ENCODE measurements around the gene SMG9.

Gene SMG9

DNA sequence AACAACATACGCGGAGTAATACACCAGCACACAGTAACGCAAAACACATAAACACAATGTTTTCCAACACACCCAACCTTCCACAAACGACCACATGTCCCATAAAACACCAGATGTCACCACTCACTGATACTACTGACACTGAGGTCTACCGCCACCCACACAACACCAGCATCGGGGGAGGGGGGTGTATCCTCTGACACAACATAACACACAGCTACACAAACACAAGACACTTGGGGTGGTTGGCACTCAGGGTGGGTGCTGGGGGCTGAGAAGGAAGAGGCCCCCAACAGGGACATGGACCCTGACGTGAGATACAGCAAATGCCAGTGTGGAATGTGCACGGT, 27.5 kb upstream of the SMG9 start:
- Histone ChIP-seq H3K4me3 (ENCODE audit: low read length) (0 out of 2 replicates have a peak overlapping the region, but pooled peaks have one; percentile 6), H3K27me3 (ENCODE audit: low read depth, low read length) (no peaks in the 10 kb centered on the region), H3K36me3 (replicated peaks; ENCODE audit: low read depth, low read length) (peaks cover 15% of the 10 kb centered on the region), H3K9ac (ENCODE audit: low read length) (no peak overlapping the region; the same call in 1 of the 2 replicates), H3K27ac (ENCODE audit: low read length) (no peak overlapping the region), H3K9me3 (ENCODE audit: insufficient read depth, low read length) (no peaks in the 10 kb centered on the region), H4K20me1 (ENCODE audit: insufficient read depth, low read length) (peaks cover 24% of the 10 kb centered on the region), H3K4me1 (ENCODE audit: low read length) (peaks cover 61% of the 10 kb centered on the region), H3K79me2 (ENCODE audit: low read length) (peaks cover 43% of the 10 kb centered on the region), H3K4me2 (ENCODE audit: low read length) (peak overlapping the region; percentile 99; the same call in 1 of the 2 replicates), H2AFZ (ENCODE audit: low read depth, low read length) (no peak overlapping the region)
- no peak for TF ChIP-seq CTCF (IDR thresholded peaks at IDR 0.05; ENCODE audit: low read depth, low read length)
- TF ChIP-seq EZH2phosphoT487 (IDR thresholded peaks at IDR 0.05; ENCODE audit: low read depth), result no peak

DNA sequence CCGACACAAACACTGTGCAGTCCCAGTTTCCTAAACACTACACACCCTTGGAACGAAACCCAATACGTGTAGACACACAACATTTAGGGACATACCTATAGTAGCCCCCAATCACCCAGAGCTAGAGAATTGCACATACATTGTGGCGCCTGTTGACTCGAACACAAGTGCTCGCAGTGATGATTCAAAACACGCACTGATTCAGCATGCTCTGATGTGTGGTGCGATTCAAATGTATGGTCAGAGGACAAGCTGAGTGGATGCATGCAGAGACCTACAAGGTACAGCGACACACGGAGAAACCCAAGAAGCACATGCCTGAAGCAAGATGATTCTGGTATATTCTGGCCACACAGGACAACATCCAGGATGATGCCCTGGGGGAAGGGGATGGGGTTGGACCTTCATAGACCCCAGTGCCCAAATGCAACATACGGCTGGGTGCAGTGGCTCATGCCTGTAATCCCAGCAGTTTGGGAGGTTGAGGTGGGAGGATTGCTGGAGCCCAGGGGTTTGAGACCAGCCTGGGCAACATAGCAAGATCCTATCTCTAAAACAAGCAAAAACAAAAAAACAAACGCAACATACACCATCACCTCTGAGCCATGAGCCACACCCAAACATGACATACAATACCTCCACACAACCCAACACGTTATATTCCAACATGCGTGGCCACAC, 27.0 kb upstream of the SMG9 start:
- H3K36me3 ChIP-seq (replicated peaks; ENCODE audit: low read depth, low read length), result peaks cover 20% of the 10 kb centered on the region
- H3K4me2 ChIP-seq (ENCODE audit: low read length), result peak overlapping the region; percentile 99
- peaks cover 66% of the 10 kb centered on the region for H3K4me1 ChIP-seq (ENCODE audit: low read length)
- H3K79me2 ChIP-seq (ENCODE audit: low read length), result peaks cover 49% of the 10 kb centered on the region
- peaks cover 29% of the 10 kb centered on the region for H4K20me1 ChIP-seq (ENCODE audit: insufficient read depth, low read length)
- H3K9ac ChIP-seq (ENCODE audit: low read length), result peak overlapping the region; percentile 97
- no peaks in the 10 kb centered on the region for H3K9me3 ChIP-seq (ENCODE audit: insufficient read depth, low read length)
- H3K27me3 ChIP-seq (ENCODE audit: low read depth, low read length), result no peaks in the 10 kb centered on the region
- H3K27ac ChIP-seq (ENCODE audit: low read length), result peak overlapping the region; percentile 83
- peak overlapping the region; percentile 92 for H3K4me3 ChIP-seq (ENCODE audit: low read length)
- no peak for TF ChIP-seq CTCF (IDR thresholded peaks at IDR 0.05; ENCODE audit: low read depth, low read length)
- TF ChIP-seq EZH2phosphoT487 (IDR thresholded peaks at IDR 0.05; ENCODE audit: low read depth), result no peak
- no peak overlapping the region; the same call in 1 of the 2 replicates for H2AFZ ChIP-seq (ENCODE audit: low read depth, low read length)

- peaks cover 57% of the 10 kb centered on the region for H3K79me2 ChIP-seq (ENCODE audit: low read length)
Observed at GRCh38 chr19:43780706-43781525, 26.2 kb upstream of the SMG9 start, which contains the start of gene KCNN4. Gene KCNN4, minus strand, starts transcription at chr19:43780973. Its CDS starts 112 bp downstream, at chr19:43780861.

More at GRCh38 chr19:43780706-43781525, 26.2 kb upstream of the SMG9 start, which contains the start of gene KCNN4:
- H3K36me3 ChIP-seq (replicated peaks; ENCODE audit: low read depth, low read length), result peaks cover 28% of the 10 kb centered on the region
- no peaks in the 10 kb centered on the region for H3K9me3 ChIP-seq (ENCODE audit: insufficient read depth, low read length)
- no peaks in the 10 kb centered on the region for H3K27me3 ChIP-seq (ENCODE audit: low read depth, low read length)
- H2AFZ ChIP-seq (ENCODE audit: low read depth, low read length), result no peak within 1 kb of the TSS; the same call in 1 of the 2 replicates
- H3K9ac ChIP-seq (ENCODE audit: low read length), result peak within 1 kb of the TSS; percentile 97
- peaks cover 66% of the 10 kb centered on the region for H3K4me1 ChIP-seq (ENCODE audit: low read length)
- H3K4me2 ChIP-seq (ENCODE audit: low read length), result peak within 1 kb of the TSS; percentile 99
- H4K20me1 ChIP-seq (ENCODE audit: insufficient read depth, low read length), result peaks cover 38% of the 10 kb centered on the region
- H3K4me3 ChIP-seq (ENCODE audit: low read length), result peak within 1 kb of the TSS; percentile 92
- no peak for TF ChIP-seq EZH2phosphoT487 (IDR thresholded peaks at IDR 0.05; ENCODE audit: low read depth)
- TF ChIP-seq CTCF (IDR thresholded peaks at IDR 0.05; ENCODE audit: low read depth, low read length), result no peak
- H3K27ac ChIP-seq (ENCODE audit: low read length), result peak within 1 kb of the TSS; percentile 83

Measured in OCI-LY3 (cell line).